H1 (cell line): ENCODE measurements around the gene NAV2.

ENCODE experiments used
- ATF3 ChIP-seq: IDR thresholded peaks from 2 replicates; pipeline ENCODE4 v1.6.1; 2011; ENCODE audit warnings: low read depth, mild to moderate bottlenecking, low read length; ENCODE audit not compliant: insufficient read depth
- BRCA1 ChIP-seq: IDR thresholded peaks from 2 replicates; pipeline ENCODE4 v1.6.1; 2012; ENCODE audit warnings: low read depth, low read length, improper control_type of control experiment
- CHD2 ChIP-seq: IDR thresholded peaks from 2 replicates; pipeline ENCODE4 v1.6.1; 2012; ENCODE audit warnings: low read length, improper control_type of control experiment
- CREB1 ChIP-seq: IDR thresholded peaks from 2 replicates; pipeline ENCODE4 v1.6.1; 2012; ENCODE audit warnings: inconsistent platforms
- CTCF ChIP-seq, 3 experiments: IDR thresholded peaks; 1 replicate in 2 of 3; 2 replicates in 1 of 3; pipeline versions ENCODE4 v1.5.1 to v1.6.1; 2011; ENCODE audit warnings: low read length in 3 of 3, mild to moderate bottlenecking in 3 of 3, inconsistent platforms in 2 of 3, low read depth in 1 of 3, moderate library complexity in 1 of 3; ENCODE audit not compliant: insufficient read depth in 1 of 3; ENCODE audit errors: control extremely low read depth in 1 of 3
- EP300 ChIP-seq, 2 experiments: IDR thresholded peaks; 1 replicate in 1 of 2; 2 replicates in 1 of 2; pipeline ENCODE4 v1.6.1; 2011 to 2012; ENCODE audit warnings: low read depth in 2 of 2, low read length in 2 of 2, mild to moderate bottlenecking in 2 of 2, borderline replicate concordance in 1 of 2, inconsistent platforms in 1 of 2, moderate library complexity in 1 of 2
- GTF2F1 ChIP-seq: IDR thresholded peaks from 2 replicates; pipeline ENCODE4 v1.6.1; 2012; ENCODE audit warnings: low read depth, low read length, improper control_type of control experiment, borderline replicate concordance
- RAD21 ChIP-seq, 2 experiments: IDR thresholded peaks in 1 of 2; conservative IDR thresholded peaks in 1 of 2; 2 replicates each; pipeline ENCODE4 v1.6.1; 2011; ENCODE audit warnings: low read depth in 2 of 2, low read length in 2 of 2, improper control_type of control experiment in 1 of 2, inconsistent platforms in 1 of 2, mild to moderate bottlenecking in 1 of 2, moderate library complexity in 1 of 2
- SIN3A ChIP-seq, 2 experiments: IDR thresholded peaks in 1 of 2; conservative IDR thresholded peaks in 1 of 2; 2 replicates each; pipeline ENCODE4 v1.6.1; 2011 to 2012; ENCODE audit warnings: low read length in 2 of 2, improper control_type of control experiment in 1 of 2, low read depth in 1 of 2, mild to moderate bottlenecking in 1 of 2
- SP2 ChIP-seq: IDR thresholded peaks from 2 replicates; pipeline ENCODE4 v1.6.1; 2012; ENCODE audit warnings: mild to moderate bottlenecking, low read length, inconsistent platforms
- USF2 ChIP-seq: IDR thresholded peaks from 2 replicates; pipeline ENCODE4 v1.6.1; 2011; ENCODE audit warnings: low read length, improper control_type of control experiment
- ZNF274 ChIP-seq: IDR thresholded peaks from 2 replicates; pipeline ENCODE4 v1.7.0; 2012; ENCODE audit warnings: low read length, borderline replicate concordance; ENCODE audit errors: extremely low read depth

GRCh38 chr11:19722702-19723101 is 10.1 kb downstream of the NAV2 start:
- TF ChIP-seq ATF3 (no peak), CREB1 (no peak), ZNF274 (no peak), CHD2 (no peak), CTCF (IDR thresholded peaks at IDR 0.05; ENCODE audit: control extremely low read depth in 1 of 3, insufficient read depth in 1 of 3, low read depth in 1 of 3, low read length in 3 of 3) (no peak), USF2 (no peak), BRCA1 (no peak), GTF2F1 (no peak), EP300 (IDR thresholded peaks at IDR 0.05; ENCODE audit: borderline replicate concordance in 1 of 2, low read depth in 2 of 2, low read length in 2 of 2) (no peak), SIN3A (conservative IDR thresholded peaks at IDR 0.05 in 1 of 2, IDR thresholded peaks at IDR 0.05 in 1 of 2; ENCODE audit: low read depth in 1 of 2, low read length in 2 of 2) (no peak), RAD21 (IDR thresholded peaks at IDR 0.05 in 1 of 2, conservative IDR thresholded peaks at IDR 0.05 in 1 of 2; ENCODE audit: low read depth in 2 of 2, low read length in 2 of 2) (no peak), SP2 (no peak)
